HCT116 (cell line): ENCODE measurements around the gene ONECUT3. TPM values are rescaled to one million over a fixed set of nuclear protein-coding genes. Genes with fewer than 3 reads are reported as not detected.

ENCODE experiments used
- ATAC-seq: fragments of 200-7000 bp; cut with Tn5 transposase; 2 replicates; pipeline ENCODE4 v1.9.1; 2020; ENCODE audit warnings: mild to moderate bottlenecking, moderate library complexity
- BruUV-seq: library from RNA; stranded (reverse); fragments of 400-500 nt; replicated peaks from 2 replicates; lab custom pipeline; 2021; lab: Mats Ljungman, UMichigan
- CTCF ChIA-PET: fragments of 300-600 bp; sonication (Branson Sonifier 250); formaldehyde crosslinking; loops from one replicate; lab custom pipeline; 2021; ENCODE audit warnings: antibody characterized with exemption; lab: Charles Lee
- POLR2A ChIA-PET: fragments of 300-600, 350-600 bp; sonication (Branson Sonifier 250); formaldehyde crosslinking; loops from one replicate; lab custom pipeline; 2021; ENCODE audit warnings: antibody characterized with exemption; lab: Charles Lee
- RAD21 ChIA-PET, 2 experiments: fragments of 300-600 bp; sonication (Branson Sonifier 250); formaldehyde crosslinking; loops; one replicate each; lab custom pipeline; 2023; ENCODE audit warnings: low total read pairs in 2 of 2; ENCODE audit not compliant: uncharacterized antibody in 2 of 2, unreplicated experiment in 2 of 2, low non-redundant PET in 1 of 2; lab: Charles Lee
- DNase-seq: peaks from one replicate; pipeline ENCODE4 v3.0.0-alpha.2; 2010; ENCODE audit warnings: low read depth, low spot score
- H2AFZ ChIP-seq: fragments of 200-600 bp; shearing (Covaris generic), sonication (generic); 2 replicates; pipeline ENCODE4 v1.6.1; 2017; ENCODE audit warnings: low read depth, mixed run types, mixed read lengths, antibody characterized with exemption, low read length; ENCODE audit not compliant: poor library complexity, severe bottlenecking
- H3K27ac ChIP-seq: 2 replicates; pipeline ENCODE4 v1.5.1; 2012; ENCODE audit warnings: low read depth, low read length
- H3K27me3 ChIP-seq: fragments of 200-600 bp; sonication (generic); 2 replicates; pipeline ENCODE4 v1.6.1; 2016; ENCODE audit warnings: mixed run types, low read length, mixed read lengths; ENCODE audit not compliant: insufficient read depth
- H3K36me3 ChIP-seq, 2 experiments: fragments of 200-500 bp in 1 of 2; fragments of 200-600 bp in 1 of 2; sonication (Bioruptor generic) in 1 of 2; sonication (generic) in 1 of 2; 2 replicates each; pipeline versions ENCODE4 v1.5.1 to v1.6.1; 2014 to 2016; ENCODE audit warnings: low read length in 2 of 2, inconsistent platforms in 1 of 2, mixed read lengths in 1 of 2, mixed run types in 1 of 2; ENCODE audit not compliant: insufficient read depth in 2 of 2, control insufficient read depth in 1 of 2
- H3K4me1 ChIP-seq, 2 experiments: fragments of 200-600 bp in 1 of 2; sonication (generic) in 1 of 2; 2 replicates each; pipeline versions ENCODE4 v1.5.1 to v1.6.1; 2012 to 2017; ENCODE audit warnings: low read length in 2 of 2, inconsistent platforms in 1 of 2, mild to moderate bottlenecking in 1 of 2, mixed read lengths in 1 of 2, mixed run types in 1 of 2, moderate library complexity in 1 of 2; ENCODE audit not compliant: insufficient read depth in 2 of 2, control insufficient read depth in 1 of 2
- H3K4me2 ChIP-seq: fragments of 200-600 bp; sonication (generic); 2 replicates; pipeline ENCODE4 v1.6.1; 2017; ENCODE audit warnings: mixed run types, low read length, mixed read lengths
- H3K4me3 ChIP-seq, 2 experiments: fragments of 200-600 bp in 1 of 2; sonication (generic) in 1 of 2; replicated peaks in 1 of 2; 2 replicates each; pipeline ENCODE4 v1.5.1; 2011 to 2016; ENCODE audit warnings: low read length in 2 of 2, control low read depth in 1 of 2, low read depth in 1 of 2, mild to moderate bottlenecking in 1 of 2, mixed read lengths in 1 of 2, mixed run types in 1 of 2
- H3K79me2 ChIP-seq: fragments of 200-600 bp; sonication (generic); 2 replicates; pipeline ENCODE4 v1.6.1; 2017; ENCODE audit warnings: mild to moderate bottlenecking, mixed run types, low read length, moderate library complexity, mixed read lengths; ENCODE audit not compliant: insufficient read depth
- H3K9ac ChIP-seq: fragments of 200-600 bp; sonication (generic); 2 replicates; pipeline ENCODE4 v1.6.1; 2016; ENCODE audit warnings: low read length, mixed read lengths
- H3K9me2 ChIP-seq: fragments of 200-600 bp; sonication (generic), shearing (Covaris generic); 2 replicates; pipeline ENCODE4 v1.6.1; 2017; ENCODE audit warnings: mixed run types, mild to moderate bottlenecking, moderate library complexity; ENCODE audit not compliant: insufficient read depth
- H3K9me3 ChIP-seq, 2 experiments: fragments of 200-500 bp in 1 of 2; fragments of 200-600 bp in 1 of 2; sonication (Bioruptor generic) in 1 of 2; sonication (generic) in 1 of 2; 2 replicates each; pipeline ENCODE4 v1.6.1; 2014 to 2017; ENCODE audit warnings: low read length in 2 of 2, mixed read lengths in 2 of 2, inconsistent platforms in 1 of 2, low read depth in 1 of 2, mild to moderate bottlenecking in 1 of 2, mixed run types in 1 of 2, moderate library complexity in 1 of 2; ENCODE audit not compliant: control insufficient read depth in 1 of 2, insufficient read depth in 1 of 2
- H4K20me1 ChIP-seq: fragments of 200-600 bp; sonication (generic), shearing (Covaris generic); 2 replicates; pipeline ENCODE4 v1.6.1; 2017; ENCODE audit warnings: mixed run types, mild to moderate bottlenecking, moderate library complexity; ENCODE audit not compliant: insufficient read depth
- EZH2 ChIP-seq: fragments of 200-600 bp; sonication (generic); IDR thresholded peaks from 2 replicates; pipeline ENCODE4 v1.6.1; 2017; ENCODE audit warnings: antibody characterized with exemption, mixed run types
- POLR2AphosphoS5 ChIP-seq: IDR thresholded peaks from 2 replicates; pipeline ENCODE4 v1.6.1; 2011; ENCODE audit warnings: mild to moderate bottlenecking, low read depth, low read length, moderate library complexity
- RAD21 ChIP-seq: IDR thresholded peaks from 2 replicates; pipeline ENCODE4 v1.6.1; 2012; ENCODE audit warnings: low read depth, mild to moderate bottlenecking
- SP1 ChIP-seq: IDR thresholded peaks from 2 replicates; pipeline ENCODE4 v1.6.1; 2012; ENCODE audit warnings: low read depth
- intact Hi-C: fragments of 100-400 bp; cut with micrococcal nuclease; formaldehyde crosslinking; loops from 2 replicates; pipeline ENCODE4 v1.10.0; 2022
- total RNA-seq: library from RNA; stranded (reverse); gene quantifications from one replicate; pipeline ENCODE4 v1.2.1, GENCODE V29; 2021; ENCODE audit not compliant: unreplicated experiment
- TF ChIP-seq, protein P1 (sequence below): IDR thresholded peaks from 2 replicates; pipeline ENCODE4 v1.6.1; 2012; ENCODE audit warnings: low read depth
- TF ChIP-seq, protein P2 (sequence below), 3 experiments: fragments of 200-600 bp in 1 of 3; sonication (generic) in 1 of 3; IDR thresholded peaks in 2 of 3; conservative IDR thresholded peaks in 1 of 3; 2 replicates each; pipeline ENCODE4 v1.5.1; 2012 to 2017; ENCODE audit warnings: low read depth in 2 of 3, low read length in 2 of 3, antibody characterized with exemption in 1 of 3, borderline replicate concordance in 1 of 3, control low read depth in 1 of 3, mild to moderate bottlenecking in 1 of 3, mixed read lengths in 1 of 3, mixed run types in 1 of 3, moderate library complexity in 1 of 3; ENCODE audit not compliant: insufficient read depth in 1 of 3

Gene ONECUT3
- total RNA-seq, 1 experiment from 2014 or later, result 22.1 TPM

DNA sequence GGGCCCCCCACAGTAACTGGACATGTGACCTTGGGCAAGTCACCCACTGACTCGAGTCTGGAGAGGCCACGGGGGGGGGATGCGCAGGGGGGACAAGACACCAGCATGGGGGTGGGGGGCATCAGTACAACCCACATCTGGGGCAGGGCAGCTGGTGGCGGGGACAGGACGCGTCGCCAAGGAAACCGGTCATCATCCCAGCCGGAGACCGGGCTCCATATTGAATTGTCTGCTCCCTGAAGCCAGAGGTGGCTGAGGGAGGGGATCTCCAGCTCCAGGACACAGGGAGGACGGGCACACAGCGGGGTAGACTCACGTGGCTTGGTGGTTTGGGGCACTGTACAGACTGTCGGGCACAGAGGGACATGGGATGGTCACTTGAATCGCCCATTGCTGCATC is 11.4 kb downstream of the ONECUT3 start:
- intact Hi-C loops, result no loop called here
- no peak overlapping the region for H3K9ac ChIP-seq
- peaks cover 0 to under 1% of the 10 kb centered on the region in 2 experiments; a peak in 1 of 4 replicates for H3K9me3 ChIP-seq
- no peak overlapping the region for H2AFZ ChIP-seq
- H3K27ac ChIP-seq, result no peak overlapping the region
- DNase-seq (no peak), ATAC-seq (no peak)
- H4K20me1 ChIP-seq, result no peaks in the 10 kb centered on the region
- ChIA-PET POLR2A (interaction anchor here (0.6 to 1.0 kb wide), 2 partner anchors 17 to 1475 kb away, joined by 3 to 6 read pairs; no protein-coding TSS in a partner anchor), RAD21 (no interaction called here), CTCF (interaction anchor here (1.0 kb wide), 1 partner anchor 62 kb away, joined by 3 read pairs; no protein-coding TSS in a partner anchor)
- H3K9me2 ChIP-seq, result no peaks in the 10 kb centered on the region
- peaks cover 2 to 8% of the 10 kb centered on the region in 2 experiments; a peak in 1 of 4 replicates for H3K36me3 ChIP-seq
- no peak overlapping the region for H3K4me2 ChIP-seq
- no peak overlapping the region for H3K4me3 ChIP-seq
- no TSS peak for BruUV-seq
- no peaks in the 10 kb centered on the region for H3K27me3 ChIP-seq
- peaks cover 9 to 49% of the 10 kb centered on the region in 2 experiments; a peak in 3 of 4 replicates for H3K4me1 ChIP-seq
- peaks cover 84% of the 10 kb centered on the region for H3K79me2 ChIP-seq
- TF ChIP-seq EZH2, result no peak
- TF ChIP-seq RAD21, result no peak
- 0 out of 2 replicates have a peak, but pooled peaks have one; percentile 20 for TF ChIP-seq POLR2AphosphoS5

DNA sequence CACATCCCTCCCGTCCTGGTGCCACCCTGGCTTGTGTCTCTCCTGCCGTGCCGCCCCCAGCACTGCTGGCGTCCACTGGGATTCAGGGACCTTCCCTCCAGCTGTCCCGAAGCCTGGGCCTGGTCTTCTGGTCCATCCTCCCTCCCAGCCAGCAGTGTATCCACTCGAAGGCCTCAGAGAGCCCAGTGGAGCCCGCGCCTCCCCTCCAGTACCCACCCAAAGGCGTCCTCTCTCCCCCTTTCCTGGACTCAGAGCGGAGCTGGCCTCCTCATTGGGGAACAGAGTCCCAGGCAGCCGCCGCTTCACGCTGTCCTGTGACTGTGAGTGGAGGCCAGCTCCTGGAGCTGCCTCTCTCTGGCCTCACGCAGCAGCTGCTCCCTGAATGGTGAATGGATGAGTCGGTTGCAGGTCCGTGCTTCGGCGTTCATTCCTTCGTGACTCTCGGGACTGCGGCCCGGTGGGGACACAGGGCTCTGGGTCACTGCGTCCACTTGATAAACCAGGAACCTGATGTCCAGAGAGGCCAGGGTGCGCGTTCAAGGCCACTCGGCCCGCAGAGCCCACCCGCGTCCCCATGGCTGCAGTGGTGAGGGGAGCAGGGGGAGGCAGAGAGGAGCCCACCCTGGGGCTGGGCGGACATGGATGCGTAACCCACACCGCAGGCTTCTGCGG is 12.1 kb downstream of the ONECUT3 start:
- intact Hi-C loops, result no loop called here
- 0 out of 4 replicates have a peak, but pooled peaks cover 0 to 7% of the 10 kb centered on the region in 2 experiments for H3K36me3 ChIP-seq
- no peak overlapping the region for H3K4me3 ChIP-seq
- H3K27ac ChIP-seq, result no peak overlapping the region; the same call in 1 of the 2 replicates
- H3K79me2 ChIP-seq, result peaks cover 81% of the 10 kb centered on the region; the same call in 1 of the 2 replicates
- DNase-seq (no peak), ATAC-seq (no peak)
- RAD21 ChIA-PET, result no interaction called here
- peaks cover 9 to 54% of the 10 kb centered on the region in 2 experiments; a peak in 3 of 4 replicates for H3K4me1 ChIP-seq
- no peaks in the 10 kb centered on the region for H3K9me2 ChIP-seq
- CTCF ChIA-PET, result interaction anchor here (1.0 to 1.4 kb wide), 2 partner anchors 61 to 93 kb away, joined by 3 to 4 read pairs; no protein-coding TSS in a partner anchor
- POLR2A ChIA-PET, result interaction anchor here (1.0 kb wide), 1 partner anchor 18 kb away, joined by 3 read pairs; no protein-coding TSS in a partner anchor
- peaks cover under 1 to 6% of the 10 kb centered on the region in 2 experiments; a peak in 3 of 4 replicates for H3K9me3 ChIP-seq
- H3K4me2 ChIP-seq, result no peak overlapping the region
- H3K27me3 ChIP-seq, result no peaks in the 10 kb centered on the region
- TF ChIP-seq, protein P1, sequence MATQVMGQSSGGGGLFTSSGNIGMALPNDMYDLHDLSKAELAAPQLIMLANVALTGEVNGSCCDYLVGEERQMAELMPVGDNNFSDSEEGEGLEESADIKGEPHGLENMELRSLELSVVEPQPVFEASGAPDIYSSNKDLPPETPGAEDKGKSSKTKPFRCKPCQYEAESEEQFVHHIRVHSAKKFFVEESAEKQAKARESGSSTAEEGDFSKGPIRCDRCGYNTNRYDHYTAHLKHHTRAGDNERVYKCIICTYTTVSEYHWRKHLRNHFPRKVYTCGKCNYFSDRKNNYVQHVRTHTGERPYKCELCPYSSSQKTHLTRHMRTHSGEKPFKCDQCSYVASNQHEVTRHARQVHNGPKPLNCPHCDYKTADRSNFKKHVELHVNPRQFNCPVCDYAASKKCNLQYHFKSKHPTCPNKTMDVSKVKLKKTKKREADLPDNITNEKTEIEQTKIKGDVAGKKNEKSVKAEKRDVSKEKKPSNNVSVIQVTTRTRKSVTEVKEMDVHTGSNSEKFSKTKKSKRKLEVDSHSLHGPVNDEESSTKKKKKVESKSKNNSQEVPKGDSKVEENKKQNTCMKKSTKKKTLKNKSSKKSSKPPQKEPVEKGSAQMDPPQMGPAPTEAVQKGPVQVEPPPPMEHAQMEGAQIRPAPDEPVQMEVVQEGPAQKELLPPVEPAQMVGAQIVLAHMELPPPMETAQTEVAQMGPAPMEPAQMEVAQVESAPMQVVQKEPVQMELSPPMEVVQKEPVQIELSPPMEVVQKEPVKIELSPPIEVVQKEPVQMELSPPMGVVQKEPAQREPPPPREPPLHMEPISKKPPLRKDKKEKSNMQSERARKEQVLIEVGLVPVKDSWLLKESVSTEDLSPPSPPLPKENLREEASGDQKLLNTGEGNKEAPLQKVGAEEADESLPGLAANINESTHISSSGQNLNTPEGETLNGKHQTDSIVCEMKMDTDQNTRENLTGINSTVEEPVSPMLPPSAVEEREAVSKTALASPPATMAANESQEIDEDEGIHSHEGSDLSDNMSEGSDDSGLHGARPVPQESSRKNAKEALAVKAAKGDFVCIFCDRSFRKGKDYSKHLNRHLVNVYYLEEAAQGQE, result no peak
- no peak for TF ChIP-seq SP1
- TF ChIP-seq, protein P2, sequence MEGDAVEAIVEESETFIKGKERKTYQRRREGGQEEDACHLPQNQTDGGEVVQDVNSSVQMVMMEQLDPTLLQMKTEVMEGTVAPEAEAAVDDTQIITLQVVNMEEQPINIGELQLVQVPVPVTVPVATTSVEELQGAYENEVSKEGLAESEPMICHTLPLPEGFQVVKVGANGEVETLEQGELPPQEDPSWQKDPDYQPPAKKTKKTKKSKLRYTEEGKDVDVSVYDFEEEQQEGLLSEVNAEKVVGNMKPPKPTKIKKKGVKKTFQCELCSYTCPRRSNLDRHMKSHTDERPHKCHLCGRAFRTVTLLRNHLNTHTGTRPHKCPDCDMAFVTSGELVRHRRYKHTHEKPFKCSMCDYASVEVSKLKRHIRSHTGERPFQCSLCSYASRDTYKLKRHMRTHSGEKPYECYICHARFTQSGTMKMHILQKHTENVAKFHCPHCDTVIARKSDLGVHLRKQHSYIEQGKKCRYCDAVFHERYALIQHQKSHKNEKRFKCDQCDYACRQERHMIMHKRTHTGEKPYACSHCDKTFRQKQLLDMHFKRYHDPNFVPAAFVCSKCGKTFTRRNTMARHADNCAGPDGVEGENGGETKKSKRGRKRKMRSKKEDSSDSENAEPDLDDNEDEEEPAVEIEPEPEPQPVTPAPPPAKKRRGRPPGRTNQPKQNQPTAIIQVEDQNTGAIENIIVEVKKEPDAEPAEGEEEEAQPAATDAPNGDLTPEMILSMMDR (IDR thresholded peaks at IDR 0.05 in 2 of 3, conservative IDR thresholded peaks at IDR 0.05 in 1 of 3; ENCODE audit: borderline replicate concordance in 1 of 3, insufficient read depth in 1 of 3, low read depth in 2 of 3, low read length in 2 of 3), result no peak
- H4K20me1 ChIP-seq, result no peaks in the 10 kb centered on the region
- H2AFZ ChIP-seq, result no peak overlapping the region
- no peak overlapping the region for H3K9ac ChIP-seq
- BruUV-seq, result no TSS peak
